Right lobe of liver (tissue), 6 donors: ENCODE results near the gene TYW1B. TPM values are rescaled to one million over a fixed set of nuclear protein-coding genes. Genes with fewer than 3 reads are reported as not detected.
"Not testable (repeated sequence)": the region's sequence is repeated elsewhere in the genome, so short reads cannot be mapped to it uniquely, and the experiment has no call there.

ENCODE experiments used
- ATAC-seq, 4 donors: fragments of 200-7000 bp; cut with Tn5 transposase; one replicate each; pipeline ENCODE4 v1.9.1; 2020; ENCODE audit warnings: mild to moderate bottlenecking in 4 of 4, moderate library complexity in 4 of 4
- DNase-seq, 3 donors: peaks; one replicate each; pipeline ENCODE4 v3.0.0-alpha.2; 2020
- H3K27ac ChIP-seq, 3 donors: fragments of 200-600 bp; one replicate each; pipeline ENCODE4 v1.8.0; 2022
- H3K27me3 ChIP-seq, 2 donors: fragments of 200-600 bp; one replicate each; pipeline ENCODE4 v1.8.0; 2022
- H3K36me3 ChIP-seq, 4 donors: fragments of 200-600 bp; sonication (generic) in 1 of 4; one replicate each; pipeline versions ENCODE4 v1.5.1 to v1.8.0; 2017 to 2022; ENCODE audit warnings: control low read depth in 1 of 4
- H3K4me1 ChIP-seq, 4 donors: fragments of 200-600 bp; sonication (generic) in 1 of 4; one replicate each; pipeline versions ENCODE4 v1.5.1 to v1.8.0; 2017 to 2022; ENCODE audit warnings: control low read depth in 1 of 4
- H3K4me3 ChIP-seq, 3 donors: fragments of 200-600 bp; one replicate each; pipeline ENCODE4 v1.8.0; 2022
- H3K9me3 ChIP-seq, 4 donors: fragments of 200-600 bp; sonication (generic) in 1 of 4; one replicate each; pipeline versions ENCODE4 v1.5.1 to v1.8.0; 2017 to 2022; ENCODE audit warnings: control low read depth in 1 of 4
- POLR2A ChIP-seq: fragments of 450-650 bp; IDR thresholded peaks from one replicate; pipeline ENCODE4 v1.6.1; 2017; ENCODE audit warnings: antibody characterized with exemption, mild to moderate bottlenecking
- WGBS: methylation state at CpG from one replicate; pipeline ENCODE4 v1.1.6; 2018; ENCODE audit warnings: low coverage, low lambda C conversion rate; ENCODE audit not compliant: insufficient coverage; ENCODE audit errors: missing lambda C conversion rate; 5-methylcytosine and 5-hydroxymethylcytosine counted together
- intact Hi-C, 2 donors: fragments of 100-400 bp; cut with DNase I; formaldehyde crosslinking; loops; one replicate each; pipeline versions ENCODE4 v1.11.2 to v1.14.1; 2022
- total RNA-seq, 6 experiments: library from RNA; depleted of rRNA in 2 of 6; stranded (reverse); fragments of >200 nt in 2 of 6; fragmentation: NEBNext Ultra II Directional in 3 of 6; extraction: Animal tissue kit (Norgen Biotek cat#: 25700) in 3 of 6; gene quantifications; one replicate each; pipeline versions ENCODE4 v1.1.0 to v1.2.4, GENCODE V29; 2016 to 2023
- TF ChIP-seq, protein P1 (sequence below), 4 donors: fragments of 200-600 bp in 3 of 4; fragments of 450-650 bp in 1 of 4; IDR thresholded peaks; one replicate each; pipeline versions ENCODE4 v1.5.1 to v1.8.0; 2016 to 2022; ENCODE audit warnings: antibody characterized with exemption in 4 of 4, mild to moderate bottlenecking in 2 of 4
- donor health status: DM: no; HTN: yes; CAD: no.
- donor health status: DM: no; HTN: no; CAD: no.
- donor health status: DM: no; HTN: no; CAD: no.
- donor health status: DM: no; HTN: yes; CAD: no.
- donor health status: DM: no; HTN: yes; CAD: no.

Gene TYW1B
- total RNA-seq, 6 experiments from 2014 or later: 1.2 to 10.1 (median 2.5) TPM

GRCh38 chr7:72793791-72794190 lies 34.2 kb downstream of the TYW1B start:
- TF ChIP-seq, protein P1, sequence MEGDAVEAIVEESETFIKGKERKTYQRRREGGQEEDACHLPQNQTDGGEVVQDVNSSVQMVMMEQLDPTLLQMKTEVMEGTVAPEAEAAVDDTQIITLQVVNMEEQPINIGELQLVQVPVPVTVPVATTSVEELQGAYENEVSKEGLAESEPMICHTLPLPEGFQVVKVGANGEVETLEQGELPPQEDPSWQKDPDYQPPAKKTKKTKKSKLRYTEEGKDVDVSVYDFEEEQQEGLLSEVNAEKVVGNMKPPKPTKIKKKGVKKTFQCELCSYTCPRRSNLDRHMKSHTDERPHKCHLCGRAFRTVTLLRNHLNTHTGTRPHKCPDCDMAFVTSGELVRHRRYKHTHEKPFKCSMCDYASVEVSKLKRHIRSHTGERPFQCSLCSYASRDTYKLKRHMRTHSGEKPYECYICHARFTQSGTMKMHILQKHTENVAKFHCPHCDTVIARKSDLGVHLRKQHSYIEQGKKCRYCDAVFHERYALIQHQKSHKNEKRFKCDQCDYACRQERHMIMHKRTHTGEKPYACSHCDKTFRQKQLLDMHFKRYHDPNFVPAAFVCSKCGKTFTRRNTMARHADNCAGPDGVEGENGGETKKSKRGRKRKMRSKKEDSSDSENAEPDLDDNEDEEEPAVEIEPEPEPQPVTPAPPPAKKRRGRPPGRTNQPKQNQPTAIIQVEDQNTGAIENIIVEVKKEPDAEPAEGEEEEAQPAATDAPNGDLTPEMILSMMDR (IDR thresholded peaks at IDR 0.05): no peak
- no peak for TF ChIP-seq POLR2A
- intact Hi-C loops: no loop called here
- no CpG with 5 or more reads among the region's 6 CpGs for WGBS

DNA sequence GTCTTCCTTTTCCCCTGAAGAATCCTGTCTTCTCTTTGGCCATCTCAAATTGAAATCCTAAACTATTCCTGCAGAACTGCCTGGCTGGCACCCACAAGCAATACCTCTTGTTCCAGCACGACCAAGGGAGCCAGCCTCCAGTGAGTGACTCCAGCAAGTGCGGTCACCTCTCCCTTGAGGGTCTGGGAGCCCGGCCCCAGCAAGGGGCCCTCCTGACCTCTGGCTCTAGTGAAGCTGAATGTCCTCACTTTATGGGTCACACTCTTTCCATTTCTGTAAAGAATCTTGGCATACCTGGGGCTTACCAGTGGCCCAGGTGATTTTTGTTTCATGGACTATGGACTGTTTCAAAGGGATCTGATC lies 37.3 kb downstream of the TYW1B start:
- H3K4me1 ChIP-seq, H3K27me3 ChIP-seq, intact Hi-C loops, H3K36me3 ChIP-seq, ATAC-seq, H3K4me3 ChIP-seq, DNase-seq, H3K9me3 ChIP-seq, H3K27ac ChIP-seq: not testable (repeated sequence)
- WGBS: no CpG with 5 or more reads among the region's 3 CpGs

More at GRCh38 chr7:72793791-72794190, 34.2 kb downstream of the TYW1B start:
- ATAC-seq: no peak
- H3K36me3 ChIP-seq: peaks cover 0 to 5% (median 1%) of the 10 kb centered on the region in 4 donors
- H3K27me3 ChIP-seq: no peaks in the 10 kb centered on the region
- no peak overlapping the region for H3K27ac ChIP-seq
- DNase-seq: no peak
- no peaks in the 10 kb centered on the region for H3K9me3 ChIP-seq
- no peak overlapping the region for H3K4me3 ChIP-seq
- no peaks in the 10 kb centered on the region for H3K4me1 ChIP-seq

DNA sequence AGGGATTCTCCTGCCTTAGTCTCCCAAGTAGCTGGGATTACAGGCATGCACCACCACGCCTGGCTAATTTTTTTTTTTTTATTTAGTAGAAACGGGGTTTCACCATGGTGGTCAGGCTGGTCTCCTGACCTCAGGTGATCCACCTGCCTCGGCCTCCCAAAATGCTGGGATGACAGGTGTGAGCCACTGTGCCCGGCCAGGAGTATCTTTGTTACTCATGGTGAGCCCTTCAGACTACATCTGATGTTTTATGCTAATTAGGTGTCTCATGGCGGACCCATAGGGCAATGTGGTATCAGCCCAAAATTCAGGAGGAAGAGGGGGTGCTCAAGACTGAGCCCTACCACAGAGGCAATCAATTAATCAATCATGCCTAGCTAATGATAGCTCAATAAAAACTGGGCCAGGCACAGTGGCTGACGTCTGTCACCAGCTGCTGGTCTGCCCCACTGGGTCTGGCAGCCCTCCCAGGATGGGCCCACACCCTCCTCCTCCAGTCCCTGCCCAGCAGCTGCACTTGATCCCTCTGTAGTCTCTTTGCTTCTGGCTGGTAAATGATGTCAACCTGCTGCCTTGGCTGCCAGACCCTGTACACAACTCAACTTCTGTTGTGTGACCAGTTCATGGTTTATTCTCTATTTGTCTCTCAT lies 37.8 kb downstream of the TYW1B start:
- H3K4me1 ChIP-seq, H3K27ac ChIP-seq, intact Hi-C loops, H3K9me3 ChIP-seq, H3K4me3 ChIP-seq, H3K36me3 ChIP-seq, H3K27me3 ChIP-seq, DNase-seq: not testable (repeated sequence)
- 90% methylated on average over 3 of the region's 6 CpGs for WGBS
- peak in 1 of 4 donors; percentile 69 for ATAC-seq

DNA sequence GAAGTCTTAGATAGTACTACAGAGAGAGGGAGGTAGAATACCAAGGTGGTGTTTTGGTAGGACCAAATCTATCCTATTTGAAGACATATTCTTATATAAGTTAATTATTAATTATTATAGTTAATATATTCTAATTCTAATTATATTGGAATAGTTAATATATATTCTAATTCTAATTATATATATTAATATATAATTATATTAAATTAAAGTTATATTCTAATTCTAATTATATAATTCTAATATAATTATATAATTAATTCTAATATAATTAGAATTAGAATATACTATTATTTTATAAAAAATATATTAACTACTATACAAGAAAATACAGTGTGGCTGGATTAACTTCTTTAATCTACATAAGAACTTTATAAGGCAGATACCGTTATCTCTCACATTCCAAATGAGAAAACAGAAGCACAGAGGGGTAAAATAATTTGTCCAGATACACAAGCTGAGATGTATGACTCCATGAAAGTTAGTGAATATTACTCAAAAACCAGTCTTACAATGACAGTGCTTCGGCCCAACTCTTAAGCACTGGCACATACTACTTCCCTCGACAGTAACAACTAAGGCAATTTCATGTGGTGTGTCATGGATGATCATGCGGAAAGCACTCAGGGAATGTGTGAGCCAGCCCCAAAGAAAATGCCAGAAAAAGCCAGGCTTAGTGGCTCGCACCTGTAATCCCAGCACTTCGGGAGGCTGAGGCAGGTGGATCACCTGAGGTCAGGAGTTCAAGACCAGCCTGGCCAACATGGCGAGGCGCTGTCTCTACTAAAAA lies 42.6 kb downstream of the TYW1B start:
- H3K9me3 ChIP-seq: no peaks in the 10 kb centered on the region
- no peak for TF ChIP-seq POLR2A
- TF ChIP-seq, protein P1 (IDR thresholded peaks at IDR 0.05): no peak
- DNase-seq (no peak), ATAC-seq (no peak)
- no peaks in the 10 kb centered on the region for H3K36me3 ChIP-seq
- no peak overlapping the region for H3K27ac ChIP-seq
- H3K4me1 ChIP-seq: peaks cover 0 to 9% (median 0%) of the 10 kb centered on the region in 4 donors
- 81% methylated on average over 4 of the region's 8 CpGs for WGBS
- no peak overlapping the region for H3K4me3 ChIP-seq
- H3K27me3 ChIP-seq: no peaks in the 10 kb centered on the region
- intact Hi-C loops: no loop called here

DNA sequence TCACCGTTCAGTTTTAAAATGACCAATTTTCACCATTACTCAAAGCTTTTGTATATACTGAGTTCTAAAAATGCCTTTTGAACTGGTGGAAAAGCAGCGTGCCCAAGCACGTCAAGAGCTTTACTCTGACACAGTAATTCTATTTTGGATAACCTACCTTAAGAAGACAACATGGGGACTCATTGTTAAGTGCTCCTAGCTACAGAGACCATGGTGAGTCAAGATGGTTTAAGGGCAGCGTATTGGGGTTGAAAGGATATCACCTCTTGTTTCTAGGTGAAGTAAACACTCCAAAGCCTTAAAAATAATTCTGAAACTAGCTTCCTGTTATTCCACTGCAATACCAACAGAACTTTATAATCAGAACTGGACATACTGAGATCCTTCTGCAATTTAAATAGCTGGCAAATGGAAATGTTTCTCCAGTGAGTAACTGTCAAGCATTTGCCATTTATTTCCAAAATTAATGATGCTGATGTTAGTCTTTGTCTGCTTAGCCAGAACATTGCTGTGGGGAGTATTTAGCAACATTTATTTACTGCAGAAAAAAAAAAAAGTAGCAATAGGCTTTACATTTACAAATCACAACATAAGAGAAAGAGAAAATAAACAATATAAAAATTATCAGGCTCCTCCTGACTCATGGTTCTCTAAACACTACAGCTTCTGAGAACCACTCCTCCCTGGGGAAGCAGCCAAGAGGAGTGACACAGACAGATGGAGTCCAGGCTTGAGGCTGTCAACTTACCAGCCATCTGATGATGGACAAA lies 44.2 kb downstream of the TYW1B start:
- 65% methylated on average over 4 of the region's 4 CpGs for WGBS
- intact Hi-C loops, H3K27ac ChIP-seq, H3K27me3 ChIP-seq, H3K4me3 ChIP-seq, H3K36me3 ChIP-seq, H3K9me3 ChIP-seq: not testable (repeated sequence)
- peak; percentile 75 to 96 (median 82) for ATAC-seq
- H3K4me1 ChIP-seq: peaks cover 0 to 14% (median 0%) of the 10 kb centered on the region in 4 donors
- DNase-seq: peak in 1 of 3 donors; percentile 37
